WTC11 (cell line): ENCODE measurements around the gene ACOX3. TPM values are rescaled to one million over a fixed set of nuclear protein-coding genes. Genes with fewer than 3 reads are reported as not detected.

Experiments
- CTCF ChIP-seq: fragments of 200-600 bp; IDR thresholded peaks from 2 replicates; pipeline ENCODE4 v1.8.0; 2022; ENCODE audit warnings: antibody characterized with exemption
- PREB ChIP-seq: sonication (generic); formaldehyde crosslinking; IDR thresholded peaks from 2 replicates; pipeline ENCODE4 v1.8.1; 2022; ENCODE audit warnings: mild to moderate bottlenecking, missing genetic modification reagents, moderate library complexity, borderline replicate concordance
- RELA ChIP-seq: sonication (generic); formaldehyde crosslinking; IDR thresholded peaks from 2 replicates; pipeline ENCODE4 v1.8.1; 2022; ENCODE audit warnings: missing genetic modification reagents, mild to moderate bottlenecking, borderline replicate concordance
- RORB ChIP-seq: fragments of 250-450 bp; sonication (Bioruptor Pico); IDR thresholded peaks from 2 replicates; pipeline ENCODE4 v1.9.0; 2021; ENCODE audit warnings: mild to moderate bottlenecking
- STAT6 ChIP-seq: sonication (generic); formaldehyde crosslinking; conservative IDR thresholded peaks from 2 replicates; pipeline ENCODE4 v1.8.1; 2023; ENCODE audit warnings: mild to moderate bottlenecking, low read depth, missing genetic modification reagents, moderate library complexity
- ZNF232 ChIP-seq: sonication (generic); formaldehyde crosslinking; IDR thresholded peaks from 2 replicates; pipeline ENCODE4 v1.8.0; 2022; ENCODE audit warnings: mild to moderate bottlenecking, missing genetic modification reagents
- ZNF423 ChIP-seq: fragments of 250-450 bp; sonication (Bioruptor Pico); IDR thresholded peaks from 2 replicates; pipeline ENCODE4 v2.1.2; 2022; ENCODE audit warnings: mild to moderate bottlenecking, moderate library complexity
- total RNA-seq: library from RNA; stranded (reverse); gene quantifications from 3 replicates; pipeline ENCODE4 v1.2.3, GENCODE V29; 2021
- TF ChIP-seq, protein P1 (sequence below): sonication (generic); formaldehyde crosslinking; IDR thresholded peaks from 2 replicates; pipeline ENCODE4 v1.8.1; 2022; ENCODE audit warnings: low read depth, missing genetic modification reagents, borderline replicate concordance
- TF ChIP-seq, protein P2 (sequence below): sonication (generic); formaldehyde crosslinking; IDR thresholded peaks from 2 replicates; pipeline ENCODE4 v1.8.0; 2023; ENCODE audit warnings: missing genetic modification reagents, mild to moderate bottlenecking, borderline replicate concordance
- TF ChIP-seq, protein P3 (sequence below): fragments of 250-450 bp; sonication (Bioruptor Pico); IDR thresholded peaks from 2 replicates; pipeline ENCODE4 v1.9.0; 2021; ENCODE audit warnings: mild to moderate bottlenecking, borderline replicate concordance
- TF ChIP-seq, protein P4 (sequence below): fragments of 250-450 bp; sonication (Bioruptor Pico); conservative IDR thresholded peaks from 2 replicates; pipeline ENCODE4 v1.9.0; 2021; ENCODE audit warnings: mild to moderate bottlenecking

ACOX3 gene
- total RNA-seq, 1 experiment from 2014 or later, result 10.7 TPM

GRCh38 chr4:8467016-8467415 is 26.5 kb upstream of the ACOX3 start (continued):
- TF ChIP-seq ZNF232 (CRISPR knock-in tag), result no peak
- TF ChIP-seq, protein P1, sequence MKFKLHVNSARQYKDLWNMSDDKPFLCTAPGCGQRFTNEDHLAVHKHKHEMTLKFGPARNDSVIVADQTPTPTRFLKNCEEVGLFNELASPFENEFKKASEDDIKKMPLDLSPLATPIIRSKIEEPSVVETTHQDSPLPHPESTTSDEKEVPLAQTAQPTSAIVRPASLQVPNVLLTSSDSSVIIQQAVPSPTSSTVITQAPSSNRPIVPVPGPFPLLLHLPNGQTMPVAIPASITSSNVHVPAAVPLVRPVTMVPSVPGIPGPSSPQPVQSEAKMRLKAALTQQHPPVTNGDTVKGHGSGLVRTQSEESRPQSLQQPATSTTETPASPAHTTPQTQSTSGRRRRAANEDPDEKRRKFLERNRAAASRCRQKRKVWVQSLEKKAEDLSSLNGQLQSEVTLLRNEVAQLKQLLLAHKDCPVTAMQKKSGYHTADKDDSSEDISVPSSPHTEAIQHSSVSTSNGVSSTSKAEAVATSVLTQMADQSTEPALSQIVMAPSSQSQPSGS, result no peak
- TF ChIP-seq, protein P2, sequence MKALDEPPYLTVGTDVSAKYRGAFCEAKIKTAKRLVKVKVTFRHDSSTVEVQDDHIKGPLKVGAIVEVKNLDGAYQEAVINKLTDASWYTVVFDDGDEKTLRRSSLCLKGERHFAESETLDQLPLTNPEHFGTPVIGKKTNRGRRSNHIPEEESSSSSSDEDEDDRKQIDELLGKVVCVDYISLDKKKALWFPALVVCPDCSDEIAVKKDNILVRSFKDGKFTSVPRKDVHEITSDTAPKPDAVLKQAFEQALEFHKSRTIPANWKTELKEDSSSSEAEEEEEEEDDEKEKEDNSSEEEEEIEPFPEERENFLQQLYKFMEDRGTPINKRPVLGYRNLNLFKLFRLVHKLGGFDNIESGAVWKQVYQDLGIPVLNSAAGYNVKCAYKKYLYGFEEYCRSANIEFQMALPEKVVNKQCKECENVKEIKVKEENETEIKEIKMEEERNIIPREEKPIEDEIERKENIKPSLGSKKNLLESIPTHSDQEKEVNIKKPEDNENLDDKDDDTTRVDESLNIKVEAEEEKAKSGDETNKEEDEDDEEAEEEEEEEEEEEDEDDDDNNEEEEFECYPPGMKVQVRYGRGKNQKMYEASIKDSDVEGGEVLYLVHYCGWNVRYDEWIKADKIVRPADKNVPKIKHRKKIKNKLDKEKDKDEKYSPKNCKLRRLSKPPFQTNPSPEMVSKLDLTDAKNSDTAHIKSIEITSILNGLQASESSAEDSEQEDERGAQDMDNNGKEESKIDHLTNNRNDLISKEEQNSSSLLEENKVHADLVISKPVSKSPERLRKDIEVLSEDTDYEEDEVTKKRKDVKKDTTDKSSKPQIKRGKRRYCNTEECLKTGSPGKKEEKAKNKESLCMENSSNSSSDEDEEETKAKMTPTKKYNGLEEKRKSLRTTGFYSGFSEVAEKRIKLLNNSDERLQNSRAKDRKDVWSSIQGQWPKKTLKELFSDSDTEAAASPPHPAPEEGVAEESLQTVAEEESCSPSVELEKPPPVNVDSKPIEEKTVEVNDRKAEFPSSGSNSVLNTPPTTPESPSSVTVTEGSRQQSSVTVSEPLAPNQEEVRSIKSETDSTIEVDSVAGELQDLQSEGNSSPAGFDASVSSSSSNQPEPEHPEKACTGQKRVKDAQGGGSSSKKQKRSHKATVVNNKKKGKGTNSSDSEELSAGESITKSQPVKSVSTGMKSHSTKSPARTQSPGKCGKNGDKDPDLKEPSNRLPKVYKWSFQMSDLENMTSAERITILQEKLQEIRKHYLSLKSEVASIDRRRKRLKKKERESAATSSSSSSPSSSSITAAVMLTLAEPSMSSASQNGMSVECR, result no peak
- TF ChIP-seq, protein P3, sequence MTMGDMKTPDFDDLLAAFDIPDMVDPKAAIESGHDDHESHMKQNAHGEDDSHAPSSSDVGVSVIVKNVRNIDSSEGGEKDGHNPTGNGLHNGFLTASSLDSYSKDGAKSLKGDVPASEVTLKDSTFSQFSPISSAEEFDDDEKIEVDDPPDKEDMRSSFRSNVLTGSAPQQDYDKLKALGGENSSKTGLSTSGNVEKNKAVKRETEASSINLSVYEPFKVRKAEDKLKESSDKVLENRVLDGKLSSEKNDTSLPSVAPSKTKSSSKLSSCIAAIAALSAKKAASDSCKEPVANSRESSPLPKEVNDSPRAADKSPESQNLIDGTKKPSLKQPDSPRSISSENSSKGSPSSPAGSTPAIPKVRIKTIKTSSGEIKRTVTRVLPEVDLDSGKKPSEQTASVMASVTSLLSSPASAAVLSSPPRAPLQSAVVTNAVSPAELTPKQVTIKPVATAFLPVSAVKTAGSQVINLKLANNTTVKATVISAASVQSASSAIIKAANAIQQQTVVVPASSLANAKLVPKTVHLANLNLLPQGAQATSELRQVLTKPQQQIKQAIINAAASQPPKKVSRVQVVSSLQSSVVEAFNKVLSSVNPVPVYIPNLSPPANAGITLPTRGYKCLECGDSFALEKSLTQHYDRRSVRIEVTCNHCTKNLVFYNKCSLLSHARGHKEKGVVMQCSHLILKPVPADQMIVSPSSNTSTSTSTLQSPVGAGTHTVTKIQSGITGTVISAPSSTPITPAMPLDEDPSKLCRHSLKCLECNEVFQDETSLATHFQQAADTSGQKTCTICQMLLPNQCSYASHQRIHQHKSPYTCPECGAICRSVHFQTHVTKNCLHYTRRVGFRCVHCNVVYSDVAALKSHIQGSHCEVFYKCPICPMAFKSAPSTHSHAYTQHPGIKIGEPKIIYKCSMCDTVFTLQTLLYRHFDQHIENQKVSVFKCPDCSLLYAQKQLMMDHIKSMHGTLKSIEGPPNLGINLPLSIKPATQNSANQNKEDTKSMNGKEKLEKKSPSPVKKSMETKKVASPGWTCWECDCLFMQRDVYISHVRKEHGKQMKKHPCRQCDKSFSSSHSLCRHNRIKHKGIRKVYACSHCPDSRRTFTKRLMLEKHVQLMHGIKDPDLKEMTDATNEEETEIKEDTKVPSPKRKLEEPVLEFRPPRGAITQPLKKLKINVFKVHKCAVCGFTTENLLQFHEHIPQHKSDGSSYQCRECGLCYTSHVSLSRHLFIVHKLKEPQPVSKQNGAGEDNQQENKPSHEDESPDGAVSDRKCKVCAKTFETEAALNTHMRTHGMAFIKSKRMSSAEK (CRISPR knock-in tag), result no peak
- no peak for TF ChIP-seq RORB
- TF ChIP-seq, protein P4, sequence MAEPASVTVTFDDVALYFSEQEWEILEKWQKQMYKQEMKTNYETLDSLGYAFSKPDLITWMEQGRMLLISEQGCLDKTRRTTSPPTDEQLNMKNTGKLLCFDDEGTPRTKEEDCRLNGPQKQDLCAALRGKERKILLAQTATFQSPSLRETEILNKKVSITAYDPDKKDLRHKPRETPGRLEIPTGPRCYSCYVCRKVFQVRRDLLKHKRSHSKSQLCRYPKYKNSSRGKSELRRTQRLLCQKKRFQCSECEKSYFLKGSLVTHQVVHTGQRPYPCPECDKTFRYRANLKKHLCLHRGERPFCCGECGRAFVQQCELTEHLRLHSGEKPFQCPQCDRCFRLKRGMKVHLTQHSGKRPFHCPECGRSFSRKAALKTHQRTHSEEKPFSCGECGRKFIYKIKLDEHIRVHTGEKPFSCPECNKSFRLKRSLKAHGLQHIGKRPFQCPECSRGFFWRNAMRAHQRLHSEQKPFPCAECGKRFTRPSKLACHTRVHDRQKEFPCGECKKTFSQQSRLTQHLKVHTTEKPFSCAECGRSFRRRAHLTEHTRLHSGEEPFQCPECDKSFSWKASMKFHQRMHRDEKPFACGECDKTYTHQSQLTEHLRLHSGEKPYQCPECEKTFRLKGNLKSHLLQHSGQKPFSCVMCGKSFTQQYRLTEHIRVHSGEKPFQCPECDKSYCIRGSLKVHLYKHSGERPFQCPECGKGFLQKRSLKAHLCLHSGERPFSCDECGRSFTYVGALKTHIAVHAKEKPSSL (CRISPR knock-in tag), result no peak
- TF ChIP-seq ZNF423 (CRISPR knock-in tag), result no peak
- no peak for TF ChIP-seq STAT6 (CRISPR knock-in tag)
- no peak for TF ChIP-seq CTCF
- TF ChIP-seq PREB (CRISPR knock-in tag), result no peak
- no peak for TF ChIP-seq RELA (CRISPR knock-in tag)
